Sigmoid colon (tissue), 7 donors: ENCODE measurements around the gene L2HGDH. TPM values are rescaled to one million over a fixed set of nuclear protein-coding genes. Genes with fewer than 3 reads are reported as not detected.

Experiments
- DNase-seq: peaks from one replicate; pipeline ENCODE4 v3.0.0-alpha.2; 2019
- H3K27ac ChIP-seq, 4 donors: fragments of 200-600 bp; sonication (generic); one replicate each; pipeline ENCODE4 v1.5.1; 2016 to 2019; ENCODE audit warnings: mild to moderate bottlenecking in 1 of 4
- H3K27me3 ChIP-seq, 3 donors: fragments of 200-600 bp; sonication (generic); one replicate each; pipeline ENCODE4 v1.5.1; 2019; ENCODE audit warnings: mild to moderate bottlenecking in 1 of 3
- H3K36me3 ChIP-seq, 4 donors: fragments of 200-600 bp; sonication (generic); one replicate each; pipeline ENCODE4 v1.5.1; 2016 to 2019
- H3K4me1 ChIP-seq, 4 donors: fragments of 200-600 bp; sonication (generic); one replicate each; pipeline ENCODE4 v1.5.1; 2017 to 2019
- H3K4me3 ChIP-seq, 4 donors: fragments of 200-600 bp; sonication (generic); one replicate each; pipeline ENCODE4 v1.5.1; 2017 to 2019; ENCODE audit warnings: mild to moderate bottlenecking in 2 of 4, moderate library complexity in 1 of 4
- H3K9me3 ChIP-seq, 4 donors: fragments of 200-600 bp in 3 of 4; sonication (generic) in 3 of 4; one replicate each; pipeline versions ENCODE4 v1.5.1 to v1.6.1; 2013 to 2019
- CTCF ChIP-seq, 4 experiments: fragments of 450-650 bp in 3 of 4; fragments of 200-600 bp in 1 of 4; IDR thresholded peaks; one replicate each; pipeline ENCODE4 v1.5.1; 2016 to 2019; ENCODE audit warnings: antibody characterized with exemption in 4 of 4, mild to moderate bottlenecking in 3 of 4, moderate library complexity in 2 of 4
- EP300 ChIP-seq, 4 donors: sonication (generic); formaldehyde crosslinking; IDR thresholded peaks; one replicate each; pipeline ENCODE4 v1.6.1; 2017; ENCODE audit warnings: antibody characterized with exemption in 4 of 4
- POLR2A ChIP-seq, 2 donors: fragments of 450-650 bp; IDR thresholded peaks; one replicate each; pipeline ENCODE4 v1.6.1; 2016; ENCODE audit warnings: antibody characterized with exemption in 2 of 2, mild to moderate bottlenecking in 2 of 2, moderate library complexity in 2 of 2
- POLR2AphosphoS5 ChIP-seq, 4 donors: sonication (generic); formaldehyde crosslinking; IDR thresholded peaks; one replicate each; pipeline ENCODE4 v1.6.1; 2017; ENCODE audit warnings: antibody characterized with exemption in 4 of 4
- WGBS, 2 donors: extraction: QIAGEN DNeasy Blood & Tissue Kit; methylation state at CpG; one replicate each; pipeline ENCODE4 v1.1.7; 2013; 5-methylcytosine and 5-hydroxymethylcytosine counted together
- intact Hi-C: fragments of 100-400 bp; cut with DNase I; formaldehyde crosslinking; loops from one replicate; pipeline ENCODE4 v1.15.1; 2023
- polyA plus RNA-seq, 3 donors: library from polyadenylated mRNA; stranded (reverse); fragments of 200-250 nt; gene quantifications; one replicate each; pipeline ENCODE4 v1.2.3, GENCODE V29; 2013
- total RNA-seq, 4 donors: library from RNA; depleted of rRNA; stranded (reverse); fragments of >200 nt; gene quantifications; one replicate each; pipeline ENCODE4 v1.1.0, GENCODE V29; 2016
- donor health status: healthy with polysubstance abuse.
- donor health status: Bipolar disorder and iron deficiency.
- donor health status: healthy.

The L2HGDH gene
- total and polyA plus RNA-seq, 7 donors, result 2.7 to 6.7 (median 3.9) TPM

- 80 to 90% methylated on average over 5 of the region's 5 CpGs for WGBS, 2 donors
- Histone ChIP-seq H3K9me3 (no peaks in the 10 kb centered on the region), H3K27ac (no peak overlapping the region), H3K27me3 (no peaks in the 10 kb centered on the region), H3K4me3 (no peak overlapping the region), H3K4me1 (peaks cover 0 to 61% (median 30%) of the 10 kb centered on the region in 4 donors), H3K36me3 (no peaks in the 10 kb centered on the region)
- no peak for TF ChIP-seq POLR2AphosphoS5 (IDR thresholded peaks at IDR 0.05)
- TF ChIP-seq EP300 (IDR thresholded peaks at IDR 0.05), result no peak
- no peak for TF ChIP-seq CTCF (IDR thresholded peaks at IDR 0.05)
- TF ChIP-seq POLR2A (IDR thresholded peaks at IDR 0.05), result no peak
- DNase-seq, result no peak
- intact Hi-C loops, result no loop called here
These were observed 93.5 kb downstream of the L2HGDH start for GRCh38 chr14:50218501-50218900.

GRCh38 chr14:50215416-50215815, 96.6 kb downstream of the L2HGDH start:
- no peak overlapping the region for H3K27ac ChIP-seq
- TF ChIP-seq POLR2A (IDR thresholded peaks at IDR 0.05), result no peak
- TF ChIP-seq EP300 (IDR thresholded peaks at IDR 0.05), result no peak
- no peak for TF ChIP-seq POLR2AphosphoS5 (IDR thresholded peaks at IDR 0.05)
- TF ChIP-seq CTCF (IDR thresholded peaks at IDR 0.05), result no peak
- no peaks in the 10 kb centered on the region for H3K36me3 ChIP-seq
- 71 to 82% methylated on average over 2 of the region's 2 CpGs for WGBS, 2 donors
- H3K9me3 ChIP-seq, result no peaks in the 10 kb centered on the region
- intact Hi-C loops, result no loop called here
- no peak for DNase-seq
- no peaks in the 10 kb centered on the region for H3K27me3 ChIP-seq
- H3K4me3 ChIP-seq, result no peak overlapping the region
- peaks cover 0 to 46% (median 22%) of the 10 kb centered on the region in 4 donors for H3K4me1 ChIP-seq

- Histone ChIP-seq H3K4me3 (no peak overlapping the region), H3K27ac (no peak overlapping the region), H3K36me3 (no peaks in the 10 kb centered on the region), H3K27me3 (no peaks in the 10 kb centered on the region), H3K4me1 (peaks cover 0 to 37% (median 15%) of the 10 kb centered on the region in 4 donors), H3K9me3 (no peaks in the 10 kb centered on the region)
- DNase-seq, result no peak
- TF ChIP-seq POLR2AphosphoS5 (IDR thresholded peaks at IDR 0.05) (no peak), CTCF (IDR thresholded peaks at IDR 0.05) (no peak), POLR2A (IDR thresholded peaks at IDR 0.05) (no peak), EP300 (IDR thresholded peaks at IDR 0.05) (no peak)
- 74 to 88% methylated on average over 2 of the region's 2 CpGs for WGBS, 2 donors
- intact Hi-C loops, result no loop called here
These were observed 98.2 kb downstream of the L2HGDH start for GRCh38 chr14:50213795-50214194.

- H3K4me1 ChIP-seq, result peaks cover 0 to 29% (median 10%) of the 10 kb centered on the region in 4 donors
- no peak overlapping the region for H3K27ac ChIP-seq
- WGBS, 2 donors, result 63 to 74% methylated on average over 3 of the region's 3 CpGs
- H3K9me3 ChIP-seq, result no peaks in the 10 kb centered on the region
- H3K27me3 ChIP-seq, result no peaks in the 10 kb centered on the region
- no peak for TF ChIP-seq POLR2AphosphoS5 (IDR thresholded peaks at IDR 0.05)
- TF ChIP-seq POLR2A (IDR thresholded peaks at IDR 0.05), result no peak
- TF ChIP-seq CTCF (IDR thresholded peaks at IDR 0.05), result no peak
- no peak for TF ChIP-seq EP300 (IDR thresholded peaks at IDR 0.05)
- intact Hi-C loops, result no loop called here
- no peaks in the 10 kb centered on the region for H3K36me3 ChIP-seq
- H3K4me3 ChIP-seq, result no peak overlapping the region
- no peak for DNase-seq
These were observed 99.3 kb downstream of the L2HGDH start for GRCh38 chr14:50212726-50213125.

- DNase-seq, result no peak
- Histone ChIP-seq H3K27me3 (no peaks in the 10 kb centered on the region), H3K4me1 (peaks cover 0 to 18% (median 3%) of the 10 kb centered on the region in 4 donors), H3K9me3 (no peaks in the 10 kb centered on the region), H3K27ac (no peak overlapping the region), H3K4me3 (no peak overlapping the region), H3K36me3 (no peaks in the 10 kb centered on the region)
- intact Hi-C loops, result no loop called here
- TF ChIP-seq CTCF (IDR thresholded peaks at IDR 0.05) (no peak), EP300 (IDR thresholded peaks at IDR 0.05) (no peak), POLR2AphosphoS5 (IDR thresholded peaks at IDR 0.05) (no peak), POLR2A (IDR thresholded peaks at IDR 0.05) (no peak)
- 53 to 85% methylated on average over 1 of the region's 1 CpG for WGBS, 2 donors
These were observed 102.0 kb downstream of the L2HGDH start for GRCh38 chr14:50210074-50210473.
